HCT116 (cell line): ENCODE results near the gene FANK1.

Source experiments
- ATF3 ChIP-seq: IDR thresholded peaks from 2 replicates; pipeline ENCODE4 v1.6.1; 2012
- CTCF ChIP-seq, 3 experiments: fragments of 200-600 bp in 1 of 3; sonication (generic) in 1 of 3; IDR thresholded peaks in 2 of 3; conservative IDR thresholded peaks in 1 of 3; 2 replicates each; pipeline ENCODE4 v1.5.1; 2012 to 2017; ENCODE audit warnings: low read depth in 2 of 3, low read length in 2 of 3, antibody characterized with exemption in 1 of 3, borderline replicate concordance in 1 of 3, control low read depth in 1 of 3, mild to moderate bottlenecking in 1 of 3, mixed read lengths in 1 of 3, mixed run types in 1 of 3, moderate library complexity in 1 of 3; ENCODE audit not compliant: insufficient read depth in 1 of 3
- ELF1 ChIP-seq: IDR thresholded peaks from 2 replicates; pipeline ENCODE4 v1.6.1; 2012; ENCODE audit warnings: low read depth, borderline replicate concordance
- JUND ChIP-seq: IDR thresholded peaks from 2 replicates; pipeline ENCODE4 v1.6.1; 2012
- POLR2A ChIP-seq: IDR thresholded peaks from 2 replicates; pipeline ENCODE4 v1.7.0; 2011; ENCODE audit warnings: borderline replicate concordance; ENCODE audit not compliant: insufficient read depth, insufficient read length; ENCODE audit errors: extremely low read depth
- POLR2AphosphoS5 ChIP-seq: IDR thresholded peaks from 2 replicates; pipeline ENCODE4 v1.6.1; 2011; ENCODE audit warnings: mild to moderate bottlenecking, low read depth, low read length, moderate library complexity
- SIN3A ChIP-seq: IDR thresholded peaks from 2 replicates; pipeline ENCODE4 v1.6.1; 2012; ENCODE audit warnings: low read depth

- TF ChIP-seq CTCF (IDR thresholded peaks at IDR 0.05 in 2 of 3, conservative IDR thresholded peaks at IDR 0.05 in 1 of 3; ENCODE audit: borderline replicate concordance in 1 of 3, insufficient read depth in 1 of 3, low read depth in 2 of 3, low read length in 2 of 3): no peak
- TF ChIP-seq JUND: no peak
- TF ChIP-seq ELF1: no peak
- TF ChIP-seq POLR2A: no peak
- TF ChIP-seq POLR2AphosphoS5: no peak
- TF ChIP-seq SIN3A: no peak
- TF ChIP-seq ATF3: no peak
Measured at GRCh38 chr10:125929618-125930017, 33.3 kb downstream of the FANK1 start.
